Astrocyte (in vitro differentiated cells and primary cell): ENCODE results near the gene NLRP10.

Source experiments
- CTCF ChIP-seq: IDR thresholded peaks from 2 replicates; pipeline ENCODE4 v1.5.1; 2011; ENCODE audit warnings: low read depth, mild to moderate bottlenecking, inconsistent platforms, low read length, moderate library complexity; ENCODE audit not compliant: insufficient read depth
- EZH2 ChIP-seq: IDR thresholded peaks from 2 replicates; pipeline ENCODE4 v1.6.1; 2012; ENCODE audit warnings: mild to moderate bottlenecking, low read length, inconsistent platforms; ENCODE audit not compliant: insufficient read depth

GRCh38 chr11:8003187-8003586 is 37.9 kb upstream of the NLRP10 start:
- no peak for TF ChIP-seq CTCF
- no peak for TF ChIP-seq EZH2
